Dermis blood vessel endothelial cell (primary cell): ENCODE results near the gene CCDC54. TPM values are rescaled to one million over a fixed set of nuclear protein-coding genes. Genes with fewer than 3 reads are reported as not detected.
"Not testable (repeated sequence)": the region's sequence is repeated elsewhere in the genome, so short reads cannot be mapped to it uniquely, and the experiment has no call there.

Experiments used
- DNase-seq: peaks from one replicate; pipeline ENCODE4 v3.0.0; 2010
- total RNA-seq: library from RNA; depleted of rRNA; stranded (reverse); fragments of >200 nt; gene quantifications from 2 replicates; pipeline ENCODE4 v1.2.3, GENCODE V29; 2014

The CCDC54 gene
- not detected in 2 replicates for total RNA-seq

GRCh38 chr3:107377151-107377550, at the start of gene CCDC54:
CCDC54 (plus strand) TSS chr3:107377439; CDS start chr3:107377588, 149 bp downstream.
- DNase-seq, result no peak

- DNase-seq, result no peak
Observed at GRCh38 chr3:107328069-107328468, 49.2 kb upstream of the CCDC54 start.

- DNase-seq, result no peak
Observed at GRCh38 chr3:107329088-107329487, 48.2 kb upstream of the CCDC54 start.

GRCh38 chr3:107339690-107340089, 37.5 kb upstream of the CCDC54 start:
- DNase-seq, result not testable (repeated sequence)

- DNase-seq, result no peak
Observed at GRCh38 chr3:107344722-107345121, 32.5 kb upstream of the CCDC54 start.

- DNase-seq, result no peak
Observed at GRCh38 chr3:107345822-107346405, 31.3 kb upstream of the CCDC54 start.

- peak; percentile 3 for DNase-seq
Observed at GRCh38 chr3:107346564-107346963, 30.7 kb upstream of the CCDC54 start.

GRCh38 chr3:107347751-107348150, 29.5 kb upstream of the CCDC54 start:
- DNase-seq, result peak; percentile 15

- no peak for DNase-seq
Observed at GRCh38 chr3:107356706-107357105, 20.5 kb upstream of the CCDC54 start.

- DNase-seq, result no peak
Observed at GRCh38 chr3:107361633-107362032, 15.6 kb upstream of the CCDC54 start.

GRCh38 chr3:107365051-107365450, 12.2 kb upstream of the CCDC54 start:
- no peak for DNase-seq

GRCh38 chr3:107366766-107367165, 10.5 kb upstream of the CCDC54 start:
- no peak for DNase-seq

- peak; percentile 32 for DNase-seq
Observed at GRCh38 chr3:107367353-107367752, 9.9 kb upstream of the CCDC54 start.

- DNase-seq, result no peak
Observed at GRCh38 chr3:107368654-107369398, 8.4 kb upstream of the CCDC54 start.

GRCh38 chr3:107369791-107370190, 7.4 kb upstream of the CCDC54 start:
- no peak for DNase-seq

GRCh38 chr3:107370907-107371306, 6.3 kb upstream of the CCDC54 start:
- no peak for DNase-seq

- no peak for DNase-seq
Observed at GRCh38 chr3:107372506-107372905, 4.7 kb upstream of the CCDC54 start.

- DNase-seq, result peak; percentile 32
Observed at GRCh38 chr3:107373896-107374295, 3.3 kb upstream of the CCDC54 start.

GRCh38 chr3:107375682-107376081, 1.6 kb upstream of the CCDC54 start:
- DNase-seq, result no peak

GRCh38 chr3:107382631-107383030, 5.4 kb downstream of the CCDC54 start:
- no peak for DNase-seq

- DNase-seq, result no peak
Observed at GRCh38 chr3:107384428-107384827, 7.2 kb downstream of the CCDC54 start.

GRCh38 chr3:107384907-107385306, 7.7 kb downstream of the CCDC54 start:
- DNase-seq, result no peak

- DNase-seq, result no peak
Observed at GRCh38 chr3:107387555-107387954, 10.3 kb downstream of the CCDC54 start.

- no peak for DNase-seq
Observed at GRCh38 chr3:107392549-107393165, 15.4 kb downstream of the CCDC54 start.
